GM18519 (cell line): Measurements from ENCODE around the gene POPDC2.

Source experiments
- ATAC-seq: cut with Tn5 transposase; IDR thresholded peaks from one replicate; pipeline ENCODE4 v1.9.1; 2021; ENCODE audit warnings: mild to moderate bottlenecking, moderate library complexity; ENCODE audit not compliant: unreplicated experiment, low FRiP score

The POPDC2 gene

GRCh38 chr3:119673875-119674274 is 13.5 kb upstream of the POPDC2 start:
- no peak for ATAC-seq

DNA sequence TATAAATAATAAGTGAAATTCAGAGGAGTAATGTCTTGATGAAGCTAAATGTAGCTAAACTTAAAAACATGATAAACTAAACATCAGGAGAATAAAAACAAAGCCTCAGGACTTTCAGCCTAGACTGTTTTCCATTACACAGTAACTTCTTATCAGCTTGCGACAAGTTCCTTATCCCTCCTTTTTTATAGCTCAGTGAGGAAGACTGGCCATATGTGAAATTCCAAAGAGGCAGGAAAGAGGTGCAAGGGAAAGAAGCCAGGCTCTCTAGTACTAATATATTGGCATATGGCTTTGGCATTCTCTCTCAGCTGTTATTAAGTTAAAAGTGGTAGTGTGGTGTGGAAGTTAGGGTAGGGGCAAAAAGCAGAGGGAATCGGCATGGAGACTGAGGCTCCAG is 12.4 kb upstream of the POPDC2 start:
- ATAC-seq = no peak

GRCh38 chr3:119669906-119670570 is 9.6 kb upstream of the POPDC2 start:
- no peak for ATAC-seq

DNA sequence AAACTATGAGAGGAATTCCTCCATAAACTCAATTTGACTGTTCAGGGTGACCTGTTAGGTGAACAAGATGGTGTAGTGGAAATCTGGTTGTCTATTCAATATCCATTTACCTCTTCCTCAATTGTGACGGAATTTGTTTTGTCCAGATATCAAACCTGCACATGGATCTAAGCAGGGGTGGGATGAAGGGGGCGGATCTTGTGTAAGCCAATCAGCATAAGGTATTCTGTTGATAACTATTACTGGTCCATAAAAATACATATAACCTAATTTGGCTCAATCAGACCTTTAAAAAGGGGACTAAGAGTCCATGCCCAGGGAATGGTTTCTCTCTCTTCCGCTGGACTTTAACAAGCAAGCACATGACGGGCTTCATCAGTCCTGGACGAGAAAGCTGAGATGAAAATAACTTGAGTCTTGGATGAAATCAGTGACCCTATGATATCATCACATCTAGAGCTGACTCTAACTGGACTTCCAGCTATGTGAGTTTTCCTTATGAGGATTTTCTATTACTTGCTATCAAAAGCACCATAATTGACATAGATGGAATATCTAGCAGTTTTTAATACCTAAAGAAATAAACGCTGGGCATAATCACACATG is 5.7 kb upstream of the POPDC2 start:
- ATAC-seq = no peak

GRCh38 chr3:119664850-119665379 is 4.5 kb upstream of the POPDC2 start:
- no peak for ATAC-seq

DNA sequence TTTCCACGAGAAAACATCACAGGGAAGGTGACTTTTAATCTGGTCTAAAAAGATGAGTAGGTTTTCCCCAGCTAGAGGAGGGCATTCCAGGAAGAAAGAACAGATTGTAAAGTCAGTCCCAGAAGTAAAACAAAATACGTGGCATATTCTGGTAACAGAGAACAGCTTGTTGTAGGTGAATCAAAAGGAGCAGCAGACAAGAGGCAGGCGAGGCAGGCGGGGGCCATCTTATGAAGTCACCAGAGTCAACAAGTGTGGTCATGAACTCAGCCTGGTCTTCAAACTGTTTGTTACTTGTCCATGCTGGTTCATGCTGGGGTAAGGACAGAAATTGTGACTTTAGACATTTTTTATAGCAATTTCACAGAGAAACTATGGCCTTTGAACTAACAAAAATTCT is 4.0 kb upstream of the POPDC2 start:
- no peak for ATAC-seq

GRCh38 chr3:119663885-119664284 is 3.5 kb upstream of the POPDC2 start:
- no peak for ATAC-seq

GRCh38 chr3:119662604-119663373 is 2.4 kb upstream of the POPDC2 start:
- no peak for ATAC-seq

GRCh38 chr3:119659606-119660291 is 640 bp downstream of the POPDC2 start:
- no peak for ATAC-seq

- no peak for ATAC-seq
Measured at GRCh38 chr3:119658994-119659393, 1.4 kb downstream of the POPDC2 start.

DNA sequence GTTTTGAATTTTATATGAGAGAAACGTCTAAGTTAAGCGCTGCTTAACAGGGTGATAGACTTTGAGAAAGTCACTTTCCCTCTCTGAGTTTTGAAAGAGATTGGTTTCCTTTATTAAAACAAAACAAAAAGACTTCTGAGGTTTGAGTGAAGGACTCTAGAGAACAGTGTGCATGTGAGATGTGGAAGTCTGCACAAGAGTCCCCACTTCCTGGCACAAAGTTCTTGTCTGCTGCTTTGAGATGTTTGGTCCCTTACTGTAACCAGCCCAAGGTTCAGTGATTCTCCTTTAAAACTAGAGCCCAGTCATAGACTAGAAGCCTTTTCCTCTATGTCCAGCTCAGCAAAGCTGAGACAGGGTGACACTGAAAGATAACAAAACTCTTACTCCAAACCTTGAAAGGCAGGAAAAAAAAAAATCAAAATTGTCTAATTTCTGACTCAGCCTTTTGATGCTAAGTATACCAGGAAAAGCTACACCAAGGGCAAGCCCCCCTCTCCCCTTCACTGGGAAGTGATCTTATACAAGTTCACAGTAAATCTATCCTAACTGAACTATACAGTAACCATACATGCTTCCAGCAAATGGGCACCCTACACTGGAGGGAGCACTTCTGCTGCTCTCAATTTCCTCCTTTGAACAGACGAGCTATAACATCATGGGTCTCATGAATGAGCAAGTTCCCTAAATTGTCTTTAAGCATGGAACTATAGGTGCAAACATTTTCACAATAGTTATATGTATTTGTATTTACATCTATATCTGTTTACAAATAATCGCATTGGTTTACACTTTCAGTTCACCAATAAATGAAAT is 2.3 kb downstream of the POPDC2 start:
- no peak for ATAC-seq

GRCh38 chr3:119653876-119654275 is 6.5 kb downstream of the POPDC2 start:
- ATAC-seq = no peak

GRCh38 chr3:119652306-119653033 is 7.9 kb downstream of the POPDC2 start:
- no peak for ATAC-seq

DNA sequence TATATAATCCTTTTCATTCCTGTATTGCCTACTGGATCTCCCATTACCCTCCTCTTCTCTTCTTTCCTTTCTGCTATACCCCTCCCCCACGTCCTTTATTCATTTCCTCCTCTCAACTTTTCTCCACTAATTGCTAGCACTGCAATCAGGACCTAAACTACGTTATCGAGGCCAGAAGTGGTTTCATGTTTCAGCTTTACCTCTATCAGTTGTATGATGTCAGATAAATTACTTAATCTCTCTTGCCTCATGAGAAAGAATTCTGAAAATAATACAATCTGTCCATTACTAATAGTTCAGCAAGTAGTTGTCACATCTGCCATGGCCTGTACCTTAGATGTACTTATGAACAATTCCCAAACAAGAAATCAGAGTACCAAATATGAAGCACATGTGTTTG is 10.6 kb downstream of the POPDC2 start:
- no peak for ATAC-seq

GRCh38 chr3:119647843-119648575 is 12.4 kb downstream of the POPDC2 start:
- ATAC-seq = no peak

- ATAC-seq = no peak
Measured at GRCh38 chr3:119647171-119647570, 13.2 kb downstream of the POPDC2 start.

DNA sequence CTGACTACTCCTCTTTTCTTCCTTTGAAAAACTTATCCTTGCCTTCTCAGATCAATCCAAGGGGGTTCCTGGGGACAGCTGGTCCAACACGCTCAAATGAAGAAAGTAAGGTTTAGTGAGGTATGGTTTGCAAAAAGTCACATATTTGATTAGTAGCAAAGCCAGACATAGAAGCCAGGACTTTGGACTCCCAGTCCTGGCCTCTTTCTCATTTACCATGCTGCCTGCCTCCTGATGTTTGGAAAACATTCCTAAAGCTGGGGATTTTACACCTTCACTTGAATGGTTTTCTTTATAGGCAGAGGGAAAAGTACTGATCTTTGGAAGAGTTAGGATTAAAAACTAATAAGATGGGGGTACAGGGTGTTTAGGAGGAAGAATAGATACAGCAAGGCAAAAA is 14.6 kb downstream of the POPDC2 start:
- ATAC-seq = no peak

GRCh38 chr3:119644481-119644880 is 15.9 kb downstream of the POPDC2 start:
- ATAC-seq = no peak

DNA sequence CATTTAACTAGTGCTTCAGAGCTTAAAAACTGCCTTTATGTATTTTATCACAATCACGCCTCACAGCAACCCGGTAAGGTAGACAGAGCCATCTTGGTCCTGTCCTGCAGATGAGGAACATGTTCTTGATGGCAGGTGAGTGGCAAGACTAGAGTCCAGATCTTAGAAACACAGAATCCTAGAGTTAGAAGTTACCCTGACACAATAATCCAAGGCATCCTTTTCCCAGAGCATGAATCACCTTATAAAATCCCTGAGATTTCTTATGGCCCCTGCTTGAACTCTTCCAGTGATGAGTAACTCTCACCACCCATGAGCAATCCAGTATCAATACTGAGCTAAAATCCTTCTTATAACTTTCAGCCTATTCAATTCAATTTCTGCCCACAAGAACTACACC is 16.9 kb downstream of the POPDC2 start:
- no peak for ATAC-seq
